Chondrocyte (in vitro differentiated cells): ENCODE results near the gene DNAAF2. TPM values are rescaled to one million over a fixed set of nuclear protein-coding genes. Genes with fewer than 3 reads are reported as not detected.
"Not testable (repeated sequence)": the region's sequence is repeated elsewhere in the genome, so short reads cannot be mapped to it uniquely, and the experiment has no call there.

Source experiments
- DNase-seq: peaks from one replicate; pipeline ENCODE4 v3.0.0; 2021; ENCODE audit warnings: mixed read lengths, low spot score
- H3K27ac Mint-ChIP-seq: one replicate; pipeline ENCODE4 v1.8.0; 2021; ENCODE audit warnings: mild to moderate bottlenecking, moderate library complexity, mixed read lengths; ENCODE audit not compliant: unreplicated experiment
- H3K27me3 Mint-ChIP-seq: 2 replicates; pipeline ENCODE4 v1.8.0; 2021; ENCODE audit warnings: low read depth, mixed read lengths
- H3K36me3 Mint-ChIP-seq: 2 replicates; pipeline ENCODE4 v1.8.0; 2021; ENCODE audit warnings: low read depth, mixed read lengths
- H3K4me1 Mint-ChIP-seq: 2 replicates; pipeline ENCODE4 v1.8.0; 2021; ENCODE audit warnings: low read depth, mild to moderate bottlenecking, mixed read lengths
- H3K4me3 Mint-ChIP-seq: one replicate; pipeline ENCODE4 v1.8.0; 2021; ENCODE audit warnings: mild to moderate bottlenecking, moderate library complexity, mixed read lengths; ENCODE audit not compliant: unreplicated experiment
- H3K9me3 Mint-ChIP-seq: 2 replicates; pipeline ENCODE4 v1.8.0; 2021; ENCODE audit warnings: low read depth, mixed read lengths
- CTCF ChIP-seq: fragments of 200-600 bp; sonication (generic); IDR thresholded peaks from 2 replicates; pipeline ENCODE4 v1.5.0; 2021; ENCODE audit warnings: antibody characterized with exemption, mild to moderate bottlenecking, moderate library complexity
- total RNA-seq: library from RNA; stranded (reverse); gene quantifications from 3 replicates; pipeline ENCODE4 v1.2.1, GENCODE V29; 2021

Gene DNAAF2
- total RNA-seq, 1 donor from 2014 or later, result 5.5 TPM

DNA sequence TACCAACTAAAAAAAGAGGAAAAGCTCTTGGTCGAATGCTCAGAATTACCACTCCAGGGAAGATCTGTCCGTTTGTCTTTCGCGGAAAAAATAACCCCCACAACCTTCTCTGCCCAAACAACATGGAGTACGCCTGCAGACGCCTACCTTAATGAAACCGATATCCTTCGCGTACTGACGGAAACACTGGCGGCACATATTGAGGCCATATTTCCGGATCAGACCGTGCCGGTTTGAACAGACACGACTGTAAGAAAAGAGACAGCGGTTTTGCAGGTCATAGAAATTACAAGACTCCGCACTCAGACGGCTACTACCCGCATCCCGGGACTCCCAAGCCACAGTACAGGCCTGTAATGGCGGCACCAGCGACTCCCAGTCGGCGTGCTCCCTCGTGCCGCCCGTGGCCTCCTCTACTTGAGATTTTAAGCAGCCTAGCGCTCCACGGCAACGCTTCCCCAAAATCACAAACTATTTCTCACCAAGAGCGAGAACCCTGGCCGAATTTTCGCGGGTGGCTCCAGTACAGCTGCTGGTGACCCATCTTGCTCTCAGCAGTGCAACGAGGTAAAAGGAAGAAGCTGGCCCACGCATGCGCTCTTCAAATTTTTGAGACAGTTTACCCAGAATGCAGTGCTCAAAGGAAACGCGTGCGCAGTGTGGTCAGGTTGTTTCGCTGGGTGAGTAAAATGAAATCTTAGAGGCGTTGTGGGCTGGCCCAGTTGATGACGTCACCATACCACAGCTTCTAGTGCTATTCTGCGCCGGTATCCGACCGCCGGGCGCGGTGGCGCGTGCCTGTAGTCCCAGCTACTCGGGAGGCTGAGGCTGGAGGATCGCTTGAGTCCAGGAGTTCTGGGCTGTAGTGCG, 49.0 kb downstream of the DNAAF2 start, which contains the start of gene RPS29:
TSS of gene RPS29 (minus strand) at position 578 of the 870 bp plus-strand sequence. CDS start at position 544, 34 bp downstream.
- Mint-ChIP-seq H3K4me3 (peak within 1 kb of the TSS; percentile 91), H3K9me3 (no peaks in the 10 kb centered on the region), H3K27me3 (no peaks in the 10 kb centered on the region), H3K4me1 (peaks cover 44% of the 10 kb centered on the region), H3K27ac (peak within 1 kb of the TSS; percentile 98), H3K36me3 (peaks cover 13% of the 10 kb centered on the region)
- DNase-seq, result peak; percentile 95
- TF ChIP-seq CTCF, result no peak

DNA sequence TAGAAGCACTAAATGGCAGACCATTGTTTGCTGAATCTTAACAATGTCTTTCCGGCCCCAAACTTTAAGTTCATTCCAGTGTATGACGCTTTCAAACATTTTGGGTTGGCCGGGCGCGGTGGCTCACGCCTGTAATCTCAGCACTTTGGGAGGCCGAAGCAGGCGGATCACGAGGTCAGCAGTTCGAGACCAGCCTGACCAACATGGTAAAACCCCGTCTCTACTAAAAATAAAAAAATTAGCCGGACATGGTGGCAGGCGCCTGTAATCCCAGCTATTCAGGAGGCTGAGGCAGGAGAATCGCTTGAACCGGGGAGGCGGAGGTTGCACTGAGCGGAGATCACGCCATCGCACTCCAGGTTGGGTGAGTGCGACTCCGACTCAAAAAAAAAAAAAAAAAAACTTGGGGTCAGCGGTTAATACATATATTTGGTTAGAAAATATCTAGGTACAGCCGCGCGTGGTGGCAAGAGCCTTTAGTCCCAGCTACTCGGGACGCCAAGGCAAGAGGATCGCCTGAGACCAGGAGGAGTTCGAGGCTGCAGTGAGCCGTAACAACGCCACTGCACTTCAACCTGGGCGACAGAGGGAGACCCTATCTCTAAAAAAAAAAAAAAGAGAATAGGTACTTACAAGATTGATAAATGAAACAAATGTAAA, 49.9 kb downstream of the DNAAF2 start:
- not testable (repeated sequence) for DNase-seq, H3K27me3 Mint-ChIP-seq, H3K9me3 Mint-ChIP-seq
- Mint-ChIP-seq H3K4me1 (peaks cover 46% of the 10 kb centered on the region), H3K36me3 (peaks cover 13% of the 10 kb centered on the region), H3K27ac (peak overlapping the region; percentile 98), H3K4me3 (peak overlapping the region; percentile 91)

GRCh38 chr14:49584058-49584457, 51.0 kb downstream of the DNAAF2 start:
- Mint-ChIP-seq H3K36me3 (peaks cover 13% of the 10 kb centered on the region), H3K27me3 (no peaks in the 10 kb centered on the region), H3K4me3 (peak overlapping the region; percentile 91), H3K9me3 (no peaks in the 10 kb centered on the region), H3K27ac (no peak overlapping the region), H3K4me1 (peaks cover 50% of the 10 kb centered on the region)
- no peak for TF ChIP-seq CTCF
- no peak for DNase-seq

- Mint-ChIP-seq H3K36me3 (peaks cover 13% of the 10 kb centered on the region), H3K4me3 (peak overlapping the region; percentile 54), H3K4me1 (peaks cover 50% of the 10 kb centered on the region), H3K27ac (no peak overlapping the region), H3K9me3 (no peaks in the 10 kb centered on the region), H3K27me3 (no peaks in the 10 kb centered on the region)
- DNase-seq, result no peak
- TF ChIP-seq CTCF, result no peak
Observed at GRCh38 chr14:49583629-49584028, 51.4 kb downstream of the DNAAF2 start.

DNA sequence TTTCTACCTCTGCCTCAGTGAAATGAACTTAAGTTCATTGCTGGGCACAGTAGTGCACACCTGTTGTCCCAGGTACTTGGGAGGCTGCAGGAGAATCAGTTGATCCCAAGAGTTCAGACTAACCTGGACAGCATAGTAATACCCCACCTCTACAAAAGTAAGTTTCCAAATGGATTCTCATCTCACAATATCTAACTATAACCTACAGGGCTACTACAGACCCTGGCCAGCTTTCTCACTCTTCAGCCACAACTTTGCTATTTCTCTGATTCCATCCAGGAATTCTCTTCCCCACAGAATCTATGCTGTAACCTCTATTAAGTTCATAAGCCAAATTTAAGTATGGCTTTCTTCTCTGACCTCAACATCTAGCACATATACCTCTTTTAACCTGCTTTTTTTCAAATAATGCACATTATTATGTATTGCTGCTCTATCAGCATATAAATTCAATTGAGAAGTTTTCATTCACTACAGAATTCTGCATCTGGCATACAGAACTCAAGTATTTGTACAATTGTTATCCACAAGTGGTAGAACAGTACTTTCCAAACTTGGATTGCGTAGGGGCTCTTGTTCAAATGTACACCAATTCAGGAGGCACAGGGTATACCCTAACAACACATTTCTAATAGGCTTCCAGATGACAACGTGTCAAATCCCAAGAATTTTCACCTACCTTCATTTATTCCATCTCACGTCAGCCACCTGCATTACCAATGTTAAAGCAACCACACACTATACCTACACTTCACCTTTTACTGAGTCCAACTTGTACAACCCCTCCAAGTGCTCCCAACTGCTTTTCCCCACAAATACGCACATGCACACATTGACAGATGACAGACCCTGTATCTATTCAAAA, 52.7 kb downstream of the DNAAF2 start:
- peaks cover 19% of the 10 kb centered on the region for H3K36me3 Mint-ChIP-seq

More for the DNA sequence above, 52.7 kb downstream of the DNAAF2 start:
- Mint-ChIP-seq H3K9me3 (no peaks in the 10 kb centered on the region), H3K27me3 (no peaks in the 10 kb centered on the region), H3K4me1 (peaks cover 50% of the 10 kb centered on the region), H3K4me3 (no peak overlapping the region), H3K27ac (peak overlapping the region; percentile 85)
- DNase-seq, result no peak
- no peak for TF ChIP-seq CTCF
